Activated CD4-positive, alpha-beta T cell treated with anti-CD3 and anti-CD28 coated beads, Interleukin-2, Interleukin-6, amounts not matched to agents 100 ng/mL and 50 ng/mL, durations not matched to agents 16 hours and 8 hours (primary cell): ENCODE results near the gene LMBR1.

ENCODE experiments used
- DNase-seq: peaks from one replicate; pipeline ENCODE4 v3.0.0-alpha.2; 2020

LMBR1 gene

GRCh38 chr7:156682928-156683327, 210.1 kb downstream of the LMBR1 start:
- no peak for DNase-seq

GRCh38 chr7:156680281-156680680, 212.7 kb downstream of the LMBR1 start:
- DNase-seq = no peak

GRCh38 chr7:156677374-156678054, 215.5 kb downstream of the LMBR1 start:
- no peak for DNase-seq

GRCh38 chr7:156676263-156676662, 216.7 kb downstream of the LMBR1 start:
- no peak for DNase-seq

GRCh38 chr7:156675721-156676120, 217.3 kb downstream of the LMBR1 start:
- DNase-seq = no peak

GRCh38 chr7:156673902-156674301, 219.1 kb downstream of the LMBR1 start:
- no peak for DNase-seq

- no peak for DNase-seq
These were observed 219.5 kb downstream of the LMBR1 start for GRCh38 chr7:156673454-156673853.

GRCh38 chr7:156669035-156669828, 223.8 kb downstream of the LMBR1 start:
- no peak for DNase-seq

- DNase-seq = no peak
These were observed 224.7 kb downstream of the LMBR1 start for GRCh38 chr7:156668130-156668741.

- no peak for DNase-seq
These were observed 225.9 kb downstream of the LMBR1 start for GRCh38 chr7:156667110-156667426.

GRCh38 chr7:156666368-156667109, 226.4 kb downstream of the LMBR1 start:
- DNase-seq = no peak

GRCh38 chr7:156665101-156665500, 227.9 kb downstream of the LMBR1 start:
- no peak for DNase-seq

GRCh38 chr7:156662277-156662676, 230.7 kb downstream of the LMBR1 start:
- no peak for DNase-seq

GRCh38 chr7:156661637-156662036, 231.3 kb downstream of the LMBR1 start:
- no peak for DNase-seq

- no peak for DNase-seq
These were observed 233.0 kb downstream of the LMBR1 start for GRCh38 chr7:156659961-156660360.

GRCh38 chr7:156659203-156659602, 233.8 kb downstream of the LMBR1 start:
- DNase-seq = no peak

GRCh38 chr7:156657681-156658080, 235.3 kb downstream of the LMBR1 start:
- no peak for DNase-seq

- DNase-seq = no peak
These were observed 236.4 kb downstream of the LMBR1 start for GRCh38 chr7:156656598-156656997.

- DNase-seq = no peak
These were observed 237.0 kb downstream of the LMBR1 start for GRCh38 chr7:156655983-156656382.

- DNase-seq = no peak
These were observed 237.7 kb downstream of the LMBR1 start for GRCh38 chr7:156655251-156655650.

GRCh38 chr7:156654511-156655234, 238.3 kb downstream of the LMBR1 start:
- no peak for DNase-seq

GRCh38 chr7:156652886-156653568, 240.0 kb downstream of the LMBR1 start:
- no peak for DNase-seq
